Thyroid gland (tissue), 4 donors: ENCODE data around the gene ZNF688. TPM values are rescaled to one million over a fixed set of nuclear protein-coding genes. Genes with fewer than 3 reads are reported as not detected.

Experiments used
- DNase-seq, 2 donors: peaks; one replicate each; pipeline ENCODE4 v3.0.0-alpha.2; 2019
- H3K27ac ChIP-seq, 3 donors: fragments of 200-600 bp; sonication (generic); 1 replicate in 2 of 3; 2 replicates in 1 of 3; pipeline ENCODE4 v1.5.1; 2016 to 2019; ENCODE audit warnings: mild to moderate bottlenecking in 1 of 3, moderate library complexity in 1 of 3
- H3K27me3 ChIP-seq: fragments of 200-600 bp; sonication (generic); one replicate; pipeline ENCODE4 v1.5.1; 2019
- H3K36me3 ChIP-seq, 2 donors: fragments of 200-600 bp; sonication (generic); one replicate each; pipeline ENCODE4 v1.5.1; 2016 to 2019
- H3K4me1 ChIP-seq, 2 donors: fragments of 200-600 bp; sonication (generic); one replicate each; pipeline ENCODE4 v1.5.1; 2017 to 2019
- H3K4me3 ChIP-seq, 3 donors: fragments of 200-600 bp; sonication (generic); replicated peaks in 1 of 3; 1 replicate in 2 of 3; 2 replicates in 1 of 3; pipeline ENCODE4 v1.5.1; 2016; ENCODE audit warnings: mild to moderate bottlenecking in 1 of 3
- H3K9me3 ChIP-seq: fragments of 200-600 bp; sonication (generic); one replicate; pipeline ENCODE4 v1.5.1; 2017
- POLR2A ChIP-seq, 2 donors: fragments of 450-650 bp; IDR thresholded peaks; one replicate each; pipeline ENCODE4 v1.6.1; 2017; ENCODE audit warnings: antibody characterized with exemption in 2 of 2, mild to moderate bottlenecking in 2 of 2, moderate library complexity in 1 of 2
- WGBS, 2 donors: methylation state at CpG; one replicate each; pipeline ENCODE4 v1.1.5; 2017; 5-methylcytosine and 5-hydroxymethylcytosine counted together
- intact Hi-C: fragments of 100-400 bp; cut with DNase I; formaldehyde crosslinking; loops from one replicate; pipeline ENCODE4 v1.15.1; 2023
- total RNA-seq, 4 donors: library from RNA; depleted of rRNA; stranded (reverse); fragments of >200 nt; gene quantifications; one replicate each; pipeline ENCODE4 v1.2.3, GENCODE V29; 2016
- TF ChIP-seq, protein P1 (sequence below), 6 experiments: fragments of 200-600 bp in 3 of 6; fragments of 450-650 bp in 3 of 6; sonication (generic) in 3 of 6; IDR thresholded peaks; one replicate each; pipeline ENCODE4 v1.5.1; 2016 to 2019; ENCODE audit warnings: antibody characterized with exemption in 6 of 6, mild to moderate bottlenecking in 2 of 6, inconsistent platforms in 1 of 6, moderate library complexity in 1 of 6

The ZNF688 gene
- total RNA-seq, 4 donors from 2014 or later = 10.6 to 26.1 (median 16.5) TPM

DNA sequence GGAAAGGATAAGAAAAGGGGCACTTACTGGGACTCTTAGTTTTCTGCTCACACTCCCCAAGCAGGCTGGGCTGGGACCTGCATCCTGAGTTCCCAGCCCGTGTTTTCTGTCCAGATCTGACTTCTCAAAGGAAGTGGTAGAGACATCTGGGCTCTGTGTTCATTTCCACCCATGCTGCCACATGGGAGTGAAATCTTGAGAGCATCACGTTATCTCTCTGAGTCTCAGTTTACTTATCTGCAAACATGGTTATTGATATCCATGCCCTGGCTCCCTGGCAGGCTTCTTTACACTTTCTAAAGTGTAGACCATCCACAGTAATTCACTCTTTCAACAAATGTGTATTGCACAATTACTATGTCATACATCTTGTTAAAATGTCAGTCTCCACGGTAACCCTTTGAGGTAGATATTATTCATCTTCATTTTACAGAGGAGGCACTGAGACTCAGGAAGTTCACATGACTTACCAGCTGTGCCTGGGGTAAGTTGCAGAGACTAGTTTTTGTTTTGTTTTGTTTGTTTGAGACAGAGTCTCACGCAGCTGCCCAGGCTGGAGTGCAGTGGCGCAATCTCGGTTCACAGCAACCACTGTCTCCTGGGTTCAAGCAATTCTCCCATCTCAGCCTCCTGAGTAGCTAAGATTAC, 3.4 kb downstream of the ZNF688 start:
- TF ChIP-seq, protein P1, sequence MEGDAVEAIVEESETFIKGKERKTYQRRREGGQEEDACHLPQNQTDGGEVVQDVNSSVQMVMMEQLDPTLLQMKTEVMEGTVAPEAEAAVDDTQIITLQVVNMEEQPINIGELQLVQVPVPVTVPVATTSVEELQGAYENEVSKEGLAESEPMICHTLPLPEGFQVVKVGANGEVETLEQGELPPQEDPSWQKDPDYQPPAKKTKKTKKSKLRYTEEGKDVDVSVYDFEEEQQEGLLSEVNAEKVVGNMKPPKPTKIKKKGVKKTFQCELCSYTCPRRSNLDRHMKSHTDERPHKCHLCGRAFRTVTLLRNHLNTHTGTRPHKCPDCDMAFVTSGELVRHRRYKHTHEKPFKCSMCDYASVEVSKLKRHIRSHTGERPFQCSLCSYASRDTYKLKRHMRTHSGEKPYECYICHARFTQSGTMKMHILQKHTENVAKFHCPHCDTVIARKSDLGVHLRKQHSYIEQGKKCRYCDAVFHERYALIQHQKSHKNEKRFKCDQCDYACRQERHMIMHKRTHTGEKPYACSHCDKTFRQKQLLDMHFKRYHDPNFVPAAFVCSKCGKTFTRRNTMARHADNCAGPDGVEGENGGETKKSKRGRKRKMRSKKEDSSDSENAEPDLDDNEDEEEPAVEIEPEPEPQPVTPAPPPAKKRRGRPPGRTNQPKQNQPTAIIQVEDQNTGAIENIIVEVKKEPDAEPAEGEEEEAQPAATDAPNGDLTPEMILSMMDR (IDR thresholded peaks at IDR 0.05) = no peak
- intact Hi-C loops = no loop called here
- DNase-seq = no peak

DNA sequence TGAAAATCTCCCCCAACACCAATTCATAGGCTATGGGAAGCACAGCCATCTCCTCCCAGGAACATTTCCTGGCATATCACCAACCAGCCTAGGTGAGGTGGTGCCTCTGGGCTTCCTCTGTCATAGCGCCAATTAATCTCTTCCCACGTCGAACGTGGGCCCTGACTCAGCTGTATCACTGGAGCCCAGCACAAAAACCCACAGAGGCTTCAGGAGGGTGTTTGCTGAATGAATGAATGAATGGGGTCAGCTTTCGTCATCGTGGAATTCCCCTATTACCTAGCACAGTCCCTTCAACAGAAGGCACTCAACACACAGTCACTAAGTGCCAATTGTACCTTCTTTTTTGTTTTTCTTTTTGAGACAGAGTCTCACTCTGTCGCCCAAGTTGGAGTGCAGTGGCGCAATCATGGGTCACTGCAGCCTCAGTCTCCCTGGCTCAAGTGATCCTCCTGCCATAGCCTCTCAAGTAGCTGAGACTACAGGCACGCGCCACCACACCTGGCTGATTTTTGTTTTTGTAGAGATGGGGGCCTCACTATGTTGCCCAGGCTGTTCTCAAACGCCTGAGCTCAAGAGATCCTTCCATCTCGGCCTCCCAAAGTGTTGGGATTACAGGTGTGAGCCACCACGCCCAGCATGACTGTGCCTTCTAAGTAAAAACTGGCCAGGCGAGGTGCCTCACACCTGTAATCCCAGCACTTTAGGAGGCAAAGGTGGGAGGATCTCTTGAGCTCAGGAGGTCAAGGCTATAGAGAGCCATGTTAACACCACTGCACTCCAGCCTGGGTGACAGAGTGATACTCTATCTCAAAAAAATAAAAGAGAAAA, 4.1 kb downstream of the ZNF688 start:
- Histone ChIP-seq H3K27ac (no peak overlapping the region), H3K4me1 (peaks cover 13 to 15% of the 10 kb centered on the region in 2 donors), H3K36me3 (no peaks in the 10 kb centered on the region), H3K4me3 (no peak overlapping the region), H3K27me3 (no peaks in the 10 kb centered on the region), H3K9me3 (no peaks in the 10 kb centered on the region)
- DNase-seq = no peak
- no peak for TF ChIP-seq POLR2A (IDR thresholded peaks at IDR 0.05)
- TF ChIP-seq, protein P1 (IDR thresholded peaks at IDR 0.05) = no peak
- intact Hi-C loops = no loop called here
- WGBS, 2 donors = 74 to 84% methylated on average over 14 of the region's 14 CpGs

More for the DNA sequence above, 3.4 kb downstream of the ZNF688 start:
- Histone ChIP-seq H3K27me3 (no peaks in the 10 kb centered on the region), H3K36me3 (no peaks in the 10 kb centered on the region), H3K4me1 (peaks cover 15 to 18% of the 10 kb centered on the region in 2 donors), H3K4me3 (no peak overlapping the region), H3K9me3 (no peaks in the 10 kb centered on the region), H3K27ac (no peak overlapping the region)
- WGBS, 2 donors = 77 to 87% methylated on average over 6 of the region's 6 CpGs

DNA sequence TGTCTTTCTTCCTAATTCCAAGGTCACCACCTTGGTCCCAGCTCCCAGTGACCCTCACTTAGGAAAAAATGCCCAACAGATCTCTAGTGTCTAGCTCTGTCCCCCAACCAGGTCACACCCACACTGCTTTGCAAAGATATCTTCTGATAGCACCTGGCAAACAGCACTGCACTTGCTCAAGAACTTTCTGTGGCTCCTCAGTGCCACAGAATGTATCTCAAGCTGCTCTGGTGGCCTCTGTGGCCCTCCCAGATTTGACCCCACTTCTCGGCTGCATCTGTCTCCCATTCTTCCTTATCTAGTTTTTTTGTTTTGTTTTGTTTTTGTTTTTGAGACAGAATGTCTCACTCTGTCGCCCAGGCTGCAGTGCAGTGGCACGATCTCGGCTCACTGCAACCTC, 5.0 kb downstream of the ZNF688 start:
- Histone ChIP-seq H3K36me3 (no peaks in the 10 kb centered on the region), H3K9me3 (no peaks in the 10 kb centered on the region), H3K27me3 (no peaks in the 10 kb centered on the region), H3K4me3 (no peak overlapping the region), H3K27ac (no peak overlapping the region), H3K4me1 (peaks cover 11 to 12% of the 10 kb centered on the region in 2 donors)
- WGBS, 2 donors = 93 to 94% methylated on average over 4 of the region's 4 CpGs
- no peak for DNase-seq
- intact Hi-C loops = no loop called here
- TF ChIP-seq, protein P1 (IDR thresholded peaks at IDR 0.05) = no peak
- TF ChIP-seq POLR2A (IDR thresholded peaks at IDR 0.05) = no peak

DNA sequence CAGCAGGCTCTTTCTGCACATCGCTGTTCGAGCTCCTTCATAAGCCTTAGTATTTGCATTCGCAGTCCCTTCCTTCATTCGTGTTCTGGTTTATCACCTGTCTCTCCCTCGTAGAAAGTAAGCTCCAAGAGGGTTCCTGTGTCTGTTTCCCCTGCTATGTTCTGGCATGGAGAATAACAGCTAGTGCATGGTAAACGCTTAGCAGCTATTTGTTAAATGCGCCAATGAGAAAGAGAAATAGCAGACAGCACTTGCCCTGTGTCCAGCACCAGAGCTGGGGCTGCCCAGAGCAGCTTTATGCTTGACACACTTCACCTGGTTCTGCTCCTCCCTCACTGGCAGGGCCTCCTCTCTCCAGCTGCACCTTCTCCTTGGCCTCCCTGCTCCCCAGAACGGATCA, 5.5 kb downstream of the ZNF688 start:
- H3K27ac ChIP-seq = no peak overlapping the region
- H3K36me3 ChIP-seq = no peaks in the 10 kb centered on the region
- TF ChIP-seq POLR2A (IDR thresholded peaks at IDR 0.05) = no peak
- TF ChIP-seq, protein P1 (IDR thresholded peaks at IDR 0.05) = no peak
- 68 to 75% methylated on average over 8 of the region's 8 CpGs for WGBS, 2 donors
- intact Hi-C loops = no loop called here
- H3K27me3 ChIP-seq = no peaks in the 10 kb centered on the region
- H3K9me3 ChIP-seq = no peaks in the 10 kb centered on the region
- peaks cover 14 to 15% of the 10 kb centered on the region in 2 donors for H3K4me1 ChIP-seq
- H3K4me3 ChIP-seq = no peak overlapping the region
- DNase-seq = no peak

DNA sequence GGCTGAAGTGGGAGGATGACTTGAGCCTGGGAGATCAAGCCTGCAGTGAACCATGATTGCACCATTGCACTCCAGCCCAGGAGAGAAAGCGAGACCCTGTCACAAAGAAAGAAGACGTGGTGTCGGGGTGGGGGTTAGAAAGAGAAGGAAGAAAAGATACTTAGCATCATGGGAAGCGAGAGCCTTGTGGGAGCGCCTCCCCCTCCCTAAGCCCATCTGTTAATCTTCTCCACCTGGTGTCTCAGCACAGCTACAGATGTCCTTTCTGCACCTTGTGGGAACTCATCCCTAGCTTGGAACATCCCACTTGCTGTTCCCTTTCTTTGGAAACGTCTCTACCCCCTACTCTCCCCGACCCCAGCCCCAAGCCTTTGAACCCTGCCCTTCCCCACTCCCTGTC, 6.0 kb downstream of the ZNF688 start:
- intact Hi-C loops = no loop called here
- WGBS, 2 donors = 67 to 74% methylated on average over 7 of the region's 7 CpGs
- H3K4me1 ChIP-seq = peaks cover 11 to 12% of the 10 kb centered on the region in 2 donors
- no peak overlapping the region for H3K27ac ChIP-seq
- DNase-seq = no peak
- H3K36me3 ChIP-seq = no peaks in the 10 kb centered on the region
- no peaks in the 10 kb centered on the region for H3K27me3 ChIP-seq
- no peak overlapping the region for H3K4me3 ChIP-seq
- TF ChIP-seq, protein P1 (IDR thresholded peaks at IDR 0.05) = no peak
- no peak for TF ChIP-seq POLR2A (IDR thresholded peaks at IDR 0.05)
- H3K9me3 ChIP-seq = no peaks in the 10 kb centered on the region
